Endothelial cell of umbilical vein (primary cell): ENCODE results near the gene APLN.

Source experiments
- EZH2 ChIP-seq: IDR thresholded peaks from 2 replicates; pipeline ENCODE4 v1.6.1; 2012; ENCODE audit warnings: borderline replicate concordance, low read depth, mild to moderate bottlenecking, moderate library complexity, low read length, inconsistent platforms; ENCODE audit not compliant: severe bottlenecking
- FOS ChIP-seq: IDR thresholded peaks from 2 replicates; pipeline ENCODE4 v1.6.1; 2011; ENCODE audit warnings: mild to moderate bottlenecking, low read length, moderate library complexity, borderline replicate concordance; ENCODE audit not compliant: insufficient read depth
- GATA2 ChIP-seq: IDR thresholded peaks from 2 replicates; pipeline ENCODE4 v1.7.0; 2011; ENCODE audit warnings: low read depth, mild to moderate bottlenecking, moderate library complexity, mixed read lengths, low read length; ENCODE audit not compliant: insufficient read length, insufficient read depth
- JUN ChIP-seq: IDR thresholded peaks from 2 replicates; pipeline ENCODE4 v1.6.1; 2011; ENCODE audit warnings: borderline replicate concordance, low read depth; ENCODE audit not compliant: insufficient read length, insufficient read depth
- MYC ChIP-seq: IDR thresholded peaks from one replicate; pipeline ENCODE4 v1.6.1; 2011; ENCODE audit warnings: mild to moderate bottlenecking, low read depth, low read length
- POLR2A ChIP-seq: IDR thresholded peaks from 2 replicates; pipeline ENCODE4 v1.6.1; 2012; ENCODE audit warnings: low read depth, mild to moderate bottlenecking, control low read depth, low read length
- POLR2AphosphoS5 ChIP-seq: IDR thresholded peaks from 2 replicates; pipeline ENCODE4 v1.6.1; 2012; ENCODE audit warnings: low read depth, mild to moderate bottlenecking, control low read depth, low read length, moderate library complexity; ENCODE audit not compliant: insufficient read depth
- TF ChIP-seq, protein P1 (sequence below), 2 donors: IDR thresholded peaks; 1 replicate in 1 of 2; 2 replicates in 1 of 2; pipeline ENCODE4 v1.5.1; 2011; ENCODE audit warnings: low read length in 2 of 2, mild to moderate bottlenecking in 2 of 2, moderate library complexity in 2 of 2, control low read depth in 1 of 2, inconsistent platforms in 1 of 2, low read depth in 1 of 2; ENCODE audit not compliant: insufficient read depth in 1 of 2; ENCODE audit errors: extremely low read depth in 1 of 2
- TF ChIP-seq, protein P2 (sequence below): IDR thresholded peaks from 2 replicates; pipeline ENCODE4 v1.6.1; 2011; ENCODE audit not compliant: insufficient read depth, insufficient read length

DNA sequence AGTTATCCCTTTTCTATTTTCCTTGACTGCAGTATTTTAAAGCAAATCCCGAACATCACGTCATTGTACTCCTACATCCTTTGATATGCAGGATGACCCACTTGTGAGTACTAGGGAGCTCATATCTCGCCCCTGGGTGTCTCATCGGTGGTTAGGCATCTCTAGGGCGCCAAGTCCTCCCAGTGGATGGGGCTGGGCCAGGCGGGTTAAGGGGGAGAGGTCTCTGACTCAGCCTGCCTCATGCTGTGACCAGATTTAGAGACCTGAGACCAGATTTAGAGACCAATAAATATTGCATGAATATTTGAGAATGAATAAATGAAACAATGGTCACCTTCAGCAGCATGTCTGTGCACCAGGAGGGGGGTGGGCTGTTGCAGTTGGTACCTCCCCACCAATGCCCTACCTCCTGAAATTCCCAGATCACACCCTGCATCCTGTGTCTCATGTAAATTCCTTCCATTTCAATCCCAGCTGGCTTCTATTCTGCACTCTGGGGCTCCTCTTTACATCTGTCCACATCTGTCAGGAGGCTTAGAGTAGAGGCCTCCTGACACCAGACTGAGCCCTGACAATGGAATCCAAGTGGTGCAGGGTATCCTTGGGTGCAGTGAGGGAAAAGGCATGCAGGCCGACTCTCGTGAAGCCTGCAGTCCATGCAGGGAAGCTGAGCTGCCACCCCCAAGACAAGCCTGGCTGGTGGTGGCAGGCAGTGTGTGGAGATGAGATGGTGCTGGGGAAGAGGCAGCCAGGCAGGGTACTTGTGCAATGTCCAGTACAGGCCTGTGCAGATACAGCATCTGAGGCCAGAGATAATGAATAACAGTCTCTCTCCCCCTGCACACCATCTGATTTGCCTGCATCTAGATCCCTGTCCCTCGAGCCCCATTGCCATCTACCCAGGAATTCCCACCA is 5.2 kb downstream of the APLN start:
- TF ChIP-seq POLR2A = no peak
- TF ChIP-seq, protein P1, sequence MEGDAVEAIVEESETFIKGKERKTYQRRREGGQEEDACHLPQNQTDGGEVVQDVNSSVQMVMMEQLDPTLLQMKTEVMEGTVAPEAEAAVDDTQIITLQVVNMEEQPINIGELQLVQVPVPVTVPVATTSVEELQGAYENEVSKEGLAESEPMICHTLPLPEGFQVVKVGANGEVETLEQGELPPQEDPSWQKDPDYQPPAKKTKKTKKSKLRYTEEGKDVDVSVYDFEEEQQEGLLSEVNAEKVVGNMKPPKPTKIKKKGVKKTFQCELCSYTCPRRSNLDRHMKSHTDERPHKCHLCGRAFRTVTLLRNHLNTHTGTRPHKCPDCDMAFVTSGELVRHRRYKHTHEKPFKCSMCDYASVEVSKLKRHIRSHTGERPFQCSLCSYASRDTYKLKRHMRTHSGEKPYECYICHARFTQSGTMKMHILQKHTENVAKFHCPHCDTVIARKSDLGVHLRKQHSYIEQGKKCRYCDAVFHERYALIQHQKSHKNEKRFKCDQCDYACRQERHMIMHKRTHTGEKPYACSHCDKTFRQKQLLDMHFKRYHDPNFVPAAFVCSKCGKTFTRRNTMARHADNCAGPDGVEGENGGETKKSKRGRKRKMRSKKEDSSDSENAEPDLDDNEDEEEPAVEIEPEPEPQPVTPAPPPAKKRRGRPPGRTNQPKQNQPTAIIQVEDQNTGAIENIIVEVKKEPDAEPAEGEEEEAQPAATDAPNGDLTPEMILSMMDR (IDR thresholded peaks at IDR 0.05; ENCODE audit: extremely low read depth in 1 of 2, insufficient read depth in 1 of 2, low read depth in 1 of 2, low read length in 2 of 2) = no peak
- TF ChIP-seq EZH2 = no peak
- peak; percentile 20 for TF ChIP-seq POLR2AphosphoS5
- TF ChIP-seq MYC = no peak
- no peak for TF ChIP-seq JUN
- TF ChIP-seq, protein P2, sequence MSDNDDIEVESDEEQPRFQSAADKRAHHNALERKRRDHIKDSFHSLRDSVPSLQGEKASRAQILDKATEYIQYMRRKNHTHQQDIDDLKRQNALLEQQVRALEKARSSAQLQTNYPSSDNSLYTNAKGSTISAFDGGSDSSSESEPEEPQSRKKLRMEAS = no peak
- no peak for TF ChIP-seq FOS
- no peak for TF ChIP-seq GATA2
